Colonic mucosa (tissue), 4 donors: ENCODE data around the gene COX7A2L. TPM values are rescaled to one million over a fixed set of nuclear protein-coding genes. Genes with fewer than 3 reads are reported as not detected.

Source experiments
- DNase-seq: peaks from one replicate; pipeline ENCODE4 v3.0.0-alpha.2; 2020
- H3K27ac ChIP-seq: fragments of 200-600 bp; one replicate; pipeline ENCODE4 v1.8.0; 2021
- H3K27me3 ChIP-seq: fragments of 200-600 bp; one replicate; pipeline ENCODE4 v1.8.0; 2021
- H3K36me3 ChIP-seq: fragments of 200-600 bp; one replicate; pipeline ENCODE4 v1.8.0; 2021
- H3K4me1 ChIP-seq: fragments of 200-600 bp; one replicate; pipeline ENCODE4 v1.8.0; 2021; ENCODE audit warnings: mild to moderate bottlenecking
- H3K4me3 ChIP-seq: fragments of 200-600 bp; one replicate; pipeline ENCODE4 v1.8.0; 2021
- H3K9ac ChIP-seq, 2 donors: one replicate each; pipeline ENCODE4 v1.7.0; 2013; ENCODE audit warnings: control low read depth in 2 of 2, low read depth in 2 of 2, low read length in 2 of 2
- H3K9me3 ChIP-seq: fragments of 200-600 bp; one replicate; pipeline ENCODE4 v1.8.0; 2021
- CTCF ChIP-seq: fragments of 200-600 bp; IDR thresholded peaks from one replicate; pipeline ENCODE4 v1.8.0; 2022; ENCODE audit warnings: antibody characterized with exemption, mild to moderate bottlenecking
- intact Hi-C: fragments of 100-400 bp; cut with DNase I; formaldehyde crosslinking; loops from one replicate; pipeline ENCODE4 v1.14.1; 2022
- total RNA-seq, 2 donors: library from RNA; stranded (reverse); fragmentation: NEBNext Ultra II Directional in 1 of 2; extraction: Animal tissue kit (Norgen Biotek cat#: 25700) in 1 of 2; gene quantifications; one replicate each; pipeline ENCODE4 v1.2.1, GENCODE V29; 2021
- donor health status: healthy.
- donor health status: DM: no; HTN: no; CAD: no.
- donor health status: DM: no; HTN: no; CAD: no.

The COX7A2L gene
- total RNA-seq, 2 donors from 2014 or later = 128 to 131 TPM

GRCh38 chr2:42303252-42303651 lies 57.8 kb downstream of the COX7A2L start:
- Histone ChIP-seq H3K27ac (no peak overlapping the region), H3K4me3 (no peak overlapping the region), H3K9ac (no peak overlapping the region), H3K27me3 (no peaks in the 10 kb centered on the region), H3K36me3 (peaks cover 3% of the 10 kb centered on the region), H3K9me3 (no peaks in the 10 kb centered on the region), H3K4me1 (no peaks in the 10 kb centered on the region)
- intact Hi-C loops = no loop called here
- no peak for TF ChIP-seq CTCF
- no peak for DNase-seq

GRCh38 chr2:42300527-42300926 lies 60.5 kb downstream of the COX7A2L start:
- Histone ChIP-seq H3K36me3 (peaks cover 5% of the 10 kb centered on the region), H3K4me1 (peaks cover 5% of the 10 kb centered on the region), H3K4me3 (no peak overlapping the region), H3K9me3 (no peaks in the 10 kb centered on the region), H3K27me3 (no peaks in the 10 kb centered on the region), H3K9ac (no peak overlapping the region), H3K27ac (no peak overlapping the region)
- TF ChIP-seq CTCF = no peak
- intact Hi-C loops = no loop called here
- DNase-seq = no peak

Other genes with a start within 250 kb of the COX7A2L start
- gene EML4, start 191.9 kb downstream of the COX7A2L start, total RNA-seq = 100 to 1,000 TPM in 1 of 2 donors, 10 to 100 TPM in 1; 82.1 to 103 TPM
- 1 to 10 TPM; 2.5 to 2.7 TPM for gene KCNG3, start 132.8 kb upstream of the COX7A2L start, total RNA-seq
- 10 to 100 TPM; 41.4 to 46.2 TPM for gene MTA3, start 207.4 kb upstream of the COX7A2L start, total RNA-seq